LNCaP clone FGC (cell line): ENCODE data around the gene OCSTAMP.
A peak's percentile ranks its signal among the peaks of the same experiment; 100 is the strongest.

Experiments
- DNase-seq: peaks from one replicate; pipeline ENCODE4 v3.0.0-alpha.2; 2011; ENCODE audit warnings: low read depth
- H3K4me3 ChIP-seq: 2 replicates; pipeline ENCODE4 v1.5.1; 2011; ENCODE audit warnings: mild to moderate bottlenecking, low read depth, low read length, control low read depth
- TF ChIP-seq, protein P1 (sequence below): IDR thresholded peaks from 2 replicates; pipeline ENCODE4 v1.5.1; 2012; ENCODE audit warnings: mild to moderate bottlenecking; ENCODE audit not compliant: control insufficient read depth, insufficient read depth; ENCODE audit errors: extremely low read depth

The OCSTAMP gene

DNA sequence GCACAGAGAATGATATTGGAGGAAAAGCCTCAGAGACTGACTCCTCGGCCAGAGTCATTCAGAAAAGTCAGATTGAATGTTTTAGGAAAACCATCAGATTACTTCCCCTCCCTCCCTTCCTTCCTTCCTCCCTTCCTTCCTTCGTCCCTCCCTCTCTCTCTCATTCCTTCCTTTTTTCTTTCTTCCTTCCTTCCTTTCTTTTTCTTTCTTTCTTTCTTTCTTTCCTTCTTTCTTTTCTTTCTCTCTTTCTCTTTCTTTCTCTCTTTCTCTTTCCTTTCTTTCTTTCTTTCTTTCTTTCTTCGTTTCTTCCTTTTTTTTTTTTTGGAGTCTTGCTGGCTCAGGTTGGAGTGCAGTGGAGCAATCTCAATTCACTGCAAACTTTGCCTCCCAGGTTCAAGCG lies 7.4 kb downstream of the OCSTAMP start:
- H3K4me3 ChIP-seq = no peak overlapping the region
- TF ChIP-seq, protein P1, sequence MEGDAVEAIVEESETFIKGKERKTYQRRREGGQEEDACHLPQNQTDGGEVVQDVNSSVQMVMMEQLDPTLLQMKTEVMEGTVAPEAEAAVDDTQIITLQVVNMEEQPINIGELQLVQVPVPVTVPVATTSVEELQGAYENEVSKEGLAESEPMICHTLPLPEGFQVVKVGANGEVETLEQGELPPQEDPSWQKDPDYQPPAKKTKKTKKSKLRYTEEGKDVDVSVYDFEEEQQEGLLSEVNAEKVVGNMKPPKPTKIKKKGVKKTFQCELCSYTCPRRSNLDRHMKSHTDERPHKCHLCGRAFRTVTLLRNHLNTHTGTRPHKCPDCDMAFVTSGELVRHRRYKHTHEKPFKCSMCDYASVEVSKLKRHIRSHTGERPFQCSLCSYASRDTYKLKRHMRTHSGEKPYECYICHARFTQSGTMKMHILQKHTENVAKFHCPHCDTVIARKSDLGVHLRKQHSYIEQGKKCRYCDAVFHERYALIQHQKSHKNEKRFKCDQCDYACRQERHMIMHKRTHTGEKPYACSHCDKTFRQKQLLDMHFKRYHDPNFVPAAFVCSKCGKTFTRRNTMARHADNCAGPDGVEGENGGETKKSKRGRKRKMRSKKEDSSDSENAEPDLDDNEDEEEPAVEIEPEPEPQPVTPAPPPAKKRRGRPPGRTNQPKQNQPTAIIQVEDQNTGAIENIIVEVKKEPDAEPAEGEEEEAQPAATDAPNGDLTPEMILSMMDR = no peak
- DNase-seq = no peak

DNA sequence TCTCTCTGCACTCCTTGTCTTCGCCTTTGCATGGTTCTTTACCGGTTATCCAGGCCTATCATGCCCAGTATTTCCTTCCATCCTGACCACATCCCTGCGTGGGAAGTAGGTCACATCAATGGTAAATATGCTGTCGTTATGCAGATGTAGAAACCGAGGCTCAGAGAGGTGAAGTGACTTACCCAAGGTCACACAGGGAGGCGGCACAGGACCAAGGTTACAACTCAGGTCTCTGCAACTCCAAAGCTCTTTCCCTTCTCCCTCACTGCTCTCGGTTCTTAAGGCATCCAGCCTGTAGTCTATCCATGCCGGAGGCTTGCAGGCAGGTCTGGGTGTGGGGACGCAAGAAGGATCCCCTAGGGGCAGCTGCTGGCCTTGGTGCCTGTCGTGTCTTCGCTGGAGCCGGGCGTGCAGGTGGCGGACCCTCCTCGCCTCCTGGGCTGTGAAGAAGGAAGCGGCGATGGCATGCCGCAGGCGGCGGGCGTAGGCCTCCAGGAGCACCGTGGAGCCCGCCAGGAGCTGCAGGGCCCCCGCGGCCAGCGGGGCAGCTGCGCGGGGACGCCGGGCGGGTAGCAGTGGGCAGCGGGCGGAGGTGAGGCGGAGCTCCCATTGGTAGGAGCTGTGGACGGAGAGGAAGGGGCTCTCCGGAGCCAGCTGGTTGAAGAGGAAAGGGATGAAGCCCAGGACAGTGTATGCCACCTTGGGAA lies 9.1 kb downstream of the OCSTAMP start:
- DNase-seq = no peak
- TF ChIP-seq, protein P1 = no peak
- H3K4me3 ChIP-seq = no peak overlapping the region

GRCh38 chr20:46539113-46539512 lies 11.3 kb downstream of the OCSTAMP start:
- DNase-seq = no peak
- TF ChIP-seq, protein P1 = peak; percentile 14; the same call in 1 of the 2 replicates
- no peak overlapping the region for H3K4me3 ChIP-seq

DNA sequence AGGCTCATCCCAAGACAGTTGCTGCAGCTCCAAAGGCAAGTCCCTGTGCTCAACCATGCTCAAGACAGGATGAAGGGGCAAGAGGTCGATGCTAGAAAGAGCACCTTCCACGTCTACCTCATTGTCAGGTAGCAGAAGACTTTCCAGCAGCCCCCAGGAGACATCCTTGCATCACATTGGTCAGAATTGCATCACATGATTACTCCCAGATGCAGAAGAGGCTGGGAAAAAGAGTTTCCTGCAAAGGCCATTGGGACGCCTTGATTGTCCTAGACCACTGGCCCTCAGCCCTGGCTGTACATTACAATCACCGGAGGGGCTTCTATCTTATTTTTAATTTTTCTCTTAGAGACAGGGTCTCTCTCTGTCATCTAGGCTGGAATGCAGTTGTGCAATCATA lies 19.8 kb downstream of the OCSTAMP start:
- DNase-seq = no peak
- H3K4me3 ChIP-seq = no peak overlapping the region
- TF ChIP-seq, protein P1 = no peak

DNA sequence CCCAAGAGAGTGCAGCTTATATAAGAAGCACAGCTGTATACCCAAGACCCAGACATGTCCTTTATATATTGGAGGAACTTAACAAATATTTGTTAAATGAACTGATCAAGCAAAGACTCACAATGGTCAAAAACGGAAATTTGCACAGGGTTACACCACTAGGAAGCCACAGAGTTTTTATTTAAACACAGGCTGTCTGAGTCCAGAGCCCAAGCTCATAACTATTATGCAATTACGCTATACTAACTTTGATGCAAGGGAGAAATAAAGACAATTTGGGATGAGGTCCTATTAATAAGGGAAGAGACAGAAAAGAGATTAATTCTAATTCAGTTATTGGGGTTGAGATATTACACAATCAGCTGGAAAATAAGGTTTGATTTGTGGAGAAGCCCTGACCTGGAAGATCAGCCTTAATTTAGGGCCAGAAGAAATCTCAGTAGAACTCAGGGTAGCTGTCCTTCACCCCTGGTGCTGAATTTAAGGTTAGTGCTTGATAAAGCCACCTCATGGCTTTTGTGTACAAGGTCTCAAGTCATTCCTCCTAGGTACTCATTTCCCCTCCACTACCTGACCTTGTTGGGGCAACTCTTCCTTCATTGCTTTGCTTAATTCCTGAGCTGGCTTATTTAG lies 26.6 kb downstream of the OCSTAMP start:
- TF ChIP-seq, protein P1 = no peak
- no peak overlapping the region for H3K4me3 ChIP-seq

GRCh38 chr20:46523108-46523507 lies 27.3 kb downstream of the OCSTAMP start:
- H3K4me3 ChIP-seq = no peak overlapping the region
- DNase-seq = no peak
- TF ChIP-seq, protein P1 = no peak

More for the DNA sequence above, 26.6 kb downstream of the OCSTAMP start:
- no peak for DNase-seq
